GM21526 (cell line): ENCODE measurements around the gene CEMIP2.
"Not testable (repeated sequence)": the region's sequence is repeated elsewhere in the genome, so short reads cannot be mapped to it uniquely, and the experiment has no call there.

ENCODE experiments used
- ATAC-seq: cut with Tn5 transposase; IDR thresholded peaks from one replicate; pipeline ENCODE4 v1.9.1; 2021; ENCODE audit warnings: moderate library complexity; ENCODE audit not compliant: unreplicated experiment, low FRiP score

CEMIP2 gene

GRCh38 chr9:71681708-71682272 lies 86.5 kb downstream of the CEMIP2 start:
- ATAC-seq, result no peak

GRCh38 chr9:71681104-71681707 lies 87.1 kb downstream of the CEMIP2 start:
- no peak for ATAC-seq

- no peak for ATAC-seq
These were observed 87.9 kb downstream of the CEMIP2 start for GRCh38 chr9:71680189-71680980.

- no peak for ATAC-seq
These were observed 89.3 kb downstream of the CEMIP2 start for GRCh38 chr9:71678999-71679398.

GRCh38 chr9:71677209-71677608 lies 91.1 kb downstream of the CEMIP2 start:
- ATAC-seq, result no peak

- ATAC-seq, result no peak
These were observed 91.9 kb downstream of the CEMIP2 start for GRCh38 chr9:71676460-71676859.

- no peak for ATAC-seq
These were observed 92.5 kb downstream of the CEMIP2 start for GRCh38 chr9:71675857-71676165.

GRCh38 chr9:71675105-71675856 lies 93.0 kb downstream of the CEMIP2 start:
- ATAC-seq, result no peak

GRCh38 chr9:71672573-71672972 lies 95.7 kb downstream of the CEMIP2 start:
- no peak for ATAC-seq

- no peak for ATAC-seq
These were observed 97.0 kb downstream of the CEMIP2 start for GRCh38 chr9:71671289-71671688.

- no peak for ATAC-seq
These were observed 98.2 kb downstream of the CEMIP2 start for GRCh38 chr9:71670121-71670520.

- ATAC-seq, result no peak
These were observed 98.9 kb downstream of the CEMIP2 start for GRCh38 chr9:71669284-71669995.

- no peak for ATAC-seq
These were observed 99.6 kb downstream of the CEMIP2 start for GRCh38 chr9:71668717-71669116.

- no peak for ATAC-seq
These were observed 103.1 kb downstream of the CEMIP2 start for GRCh38 chr9:71665247-71665646.

- ATAC-seq, result no peak
These were observed 103.7 kb downstream of the CEMIP2 start for GRCh38 chr9:71664566-71664965.

- ATAC-seq, result no peak
These were observed 104.3 kb downstream of the CEMIP2 start for GRCh38 chr9:71663931-71664459.

- no peak for ATAC-seq
These were observed 105.1 kb downstream of the CEMIP2 start for GRCh38 chr9:71663216-71663615.

GRCh38 chr9:71662082-71662481 lies 106.2 kb downstream of the CEMIP2 start:
- no peak for ATAC-seq

GRCh38 chr9:71657276-71657675 lies 111.0 kb downstream of the CEMIP2 start:
- not testable (repeated sequence) for ATAC-seq

- ATAC-seq, result no peak
These were observed 111.8 kb downstream of the CEMIP2 start for GRCh38 chr9:71656496-71656895.
